ENCODE data around the gene CSF1.

DNA sequence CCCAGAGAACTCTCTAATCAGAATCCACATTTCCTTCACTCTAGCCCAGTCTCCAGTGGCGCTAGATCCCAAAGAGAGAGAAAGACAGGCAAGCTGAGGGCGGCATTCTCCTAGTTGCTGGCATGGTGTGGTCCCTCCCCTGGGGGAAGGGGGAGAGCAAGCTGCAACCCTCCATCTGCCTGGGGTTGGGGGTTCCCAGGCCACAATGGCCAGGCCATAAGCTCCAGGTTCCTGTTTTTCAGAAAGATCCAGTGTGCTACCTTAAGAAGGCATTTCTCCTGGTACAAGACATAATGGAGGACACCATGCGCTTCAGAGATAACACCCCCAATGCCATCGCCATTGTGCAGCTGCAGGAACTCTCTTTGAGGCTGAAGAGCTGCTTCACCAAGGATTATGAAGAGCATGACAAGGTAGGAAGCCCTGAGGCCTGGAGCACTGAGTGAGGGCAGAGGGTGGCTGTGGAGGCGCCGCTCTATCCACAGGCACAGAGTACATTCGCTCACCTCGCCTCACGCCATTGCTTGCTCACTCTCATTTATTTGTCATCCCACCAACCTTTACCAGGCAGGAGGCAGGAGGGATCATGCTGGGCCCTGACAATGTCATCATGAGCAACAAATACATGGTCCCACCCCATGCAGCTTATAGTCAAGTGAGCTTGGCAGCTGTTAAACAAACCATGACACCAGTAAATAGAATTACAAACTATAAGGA lies 6.6 kb downstream of the CSF1 start:
- TF ChIP-seq, protein P1, sequence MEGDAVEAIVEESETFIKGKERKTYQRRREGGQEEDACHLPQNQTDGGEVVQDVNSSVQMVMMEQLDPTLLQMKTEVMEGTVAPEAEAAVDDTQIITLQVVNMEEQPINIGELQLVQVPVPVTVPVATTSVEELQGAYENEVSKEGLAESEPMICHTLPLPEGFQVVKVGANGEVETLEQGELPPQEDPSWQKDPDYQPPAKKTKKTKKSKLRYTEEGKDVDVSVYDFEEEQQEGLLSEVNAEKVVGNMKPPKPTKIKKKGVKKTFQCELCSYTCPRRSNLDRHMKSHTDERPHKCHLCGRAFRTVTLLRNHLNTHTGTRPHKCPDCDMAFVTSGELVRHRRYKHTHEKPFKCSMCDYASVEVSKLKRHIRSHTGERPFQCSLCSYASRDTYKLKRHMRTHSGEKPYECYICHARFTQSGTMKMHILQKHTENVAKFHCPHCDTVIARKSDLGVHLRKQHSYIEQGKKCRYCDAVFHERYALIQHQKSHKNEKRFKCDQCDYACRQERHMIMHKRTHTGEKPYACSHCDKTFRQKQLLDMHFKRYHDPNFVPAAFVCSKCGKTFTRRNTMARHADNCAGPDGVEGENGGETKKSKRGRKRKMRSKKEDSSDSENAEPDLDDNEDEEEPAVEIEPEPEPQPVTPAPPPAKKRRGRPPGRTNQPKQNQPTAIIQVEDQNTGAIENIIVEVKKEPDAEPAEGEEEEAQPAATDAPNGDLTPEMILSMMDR (IDR thresholded peaks at IDR 0.05), result no peak
- TF ChIP-seq POLR2A (IDR thresholded peaks at IDR 0.05), result no peak
